NT2/D1 (cell line): ENCODE measurements around the gene INHBB.

ENCODE experiments used
- SUZ12 ChIP-seq: IDR thresholded peaks from 2 replicates; pipeline ENCODE4 v1.6.1; 2011; ENCODE audit not compliant: insufficient read length, insufficient read depth; ENCODE audit errors: extremely low read depth
- YY1 ChIP-seq: IDR thresholded peaks from 2 replicates; pipeline ENCODE4 v1.6.1; 2011; ENCODE audit not compliant: insufficient read length, insufficient read depth
- ZNF274 ChIP-seq: IDR thresholded peaks from 2 replicates; pipeline ENCODE4 v1.6.1; 2011; ENCODE audit warnings: mild to moderate bottlenecking, low read depth, low read length

- TF ChIP-seq YY1 = no peak
- no peak for TF ChIP-seq ZNF274
- TF ChIP-seq SUZ12 = no peak
These were observed 14.4 kb downstream of the INHBB start for GRCh38 chr2:120360307-120360855.
